ENCODE measurements around the gene PWWP2B. TPM values are rescaled to one million over a fixed set of nuclear protein-coding genes. Genes with fewer than 3 reads are reported as not detected.
"Not testable (repeated sequence)": the region's sequence is repeated elsewhere in the genome, so short reads cannot be mapped to it uniquely, and the experiment has no call there.

PWWP2B gene
- total RNA-seq, result 10 to 100 TPM in 1 of 2 experiments, 1 to 10 TPM in 1; 9.1 to 10.2 TPM
- 1 to 10 TPM; 1.2 to 2.9 (median 1.9) TPM for polyA plus RNA-seq
- 5.9 to 12.7 (median 9.9) reads per million in 6 experiments for total RNA-seq

GRCh38 chr10:132397036-132397541, at the start of gene PWWP2B:
Gene PWWP2B, plus strand, starts transcription at chr10:132397200. Its CDS starts 27 bp downstream, at chr10:132397227.
- H3K4me1 Mint-ChIP-seq, result peaks cover 15 to 51% (median 38%) of the 10 kb centered on the region in 4 donors
- H3K4me3 Mint-ChIP-seq, result peak within 1 kb of the TSS; percentile 83 to 92 (median 88)
- peak within 1 kb of the TSS; percentile 77 to 95 (median 89) for H3K27ac Mint-ChIP-seq
- no peaks in the 10 kb centered on the region for H3K27me3 Mint-ChIP-seq
- H3K9me3 Mint-ChIP-seq, result peaks cover 0 to 7% (median 0%) of the 10 kb centered on the region in 9 donors
- peak; percentile 47 to 50 for ATAC-seq
- POLR2A ChIA-PET, result interaction anchor here (0.7 to 2.9 kb wide), 4 partner anchors 10 to 55 kb away, joined by 3 to 46 read pairs (median 6); no protein-coding TSS in a partner anchor
- DNase-seq, result peak; percentile 35 to 74 (median 62)
- H3K36me3 Mint-ChIP-seq, result no peaks in the 10 kb centered on the region

GRCh38 chr10:132347211-132347930, 49.6 kb upstream of the PWWP2B start:
- POLR2A ChIA-PET, result no interaction called here
- Mint-ChIP-seq H3K4me3 (no peak overlapping the region), H3K36me3 (peaks cover 3 to 20% (median 18%) of the 10 kb centered on the region in 3 donors), H3K4me1 (peaks cover 0 to 3% (median under 1%) of the 10 kb centered on the region in 4 donors), H3K9me3 (peaks cover 0 to 3% (median 1%) of the 10 kb centered on the region in 9 donors), H3K27me3 (no peaks in the 10 kb centered on the region), H3K27ac (no peak overlapping the region)
- ATAC-seq, result no peak
- peak in 1 of 10 donors; percentile 42 for DNase-seq

- ATAC-seq, result no peak
- Mint-ChIP-seq H3K27me3 (no peaks in the 10 kb centered on the region), H3K27ac (no peak overlapping the region), H3K4me3 (no peak overlapping the region), H3K9me3 (no peaks in the 10 kb centered on the region), H3K4me1 (peaks cover 2 to 6% (median 4%) of the 10 kb centered on the region in 4 donors), H3K36me3 (peaks cover 0 to 17% (median 14%) of the 10 kb centered on the region in 3 donors)
- peak in 1 of 10 donors; percentile 22 for DNase-seq
- POLR2A ChIA-PET, result no interaction called here
These were observed 49.1 kb upstream of the PWWP2B start for GRCh38 chr10:132347931-132348267.

- peaks cover 3 to 10% (median 7%) of the 10 kb centered on the region in 4 donors for H3K4me1 Mint-ChIP-seq
- no peak overlapping the region for H3K4me3 Mint-ChIP-seq
- POLR2A ChIA-PET, result no interaction called here
- ATAC-seq, result no peak
- DNase-seq, result peak in 1 of 10 donors; percentile 52
- H3K9me3 Mint-ChIP-seq, result no peaks in the 10 kb centered on the region
- peaks cover 0 to 13% (median 5%) of the 10 kb centered on the region in 3 donors for H3K36me3 Mint-ChIP-seq
- no peaks in the 10 kb centered on the region for H3K27me3 Mint-ChIP-seq
- H3K27ac Mint-ChIP-seq, result no peak overlapping the region
These were observed 47.2 kb upstream of the PWWP2B start for GRCh38 chr10:132349766-132350165.

- H3K27ac Mint-ChIP-seq, result peak overlapping the region in 1 of 10 donors; percentile 82
- POLR2A ChIA-PET, result interaction anchor here (1.5 kb wide), 1 partner anchor 121 kb away, joined by 3 read pairs; no protein-coding TSS in a partner anchor
- no peaks in the 10 kb centered on the region for H3K9me3 Mint-ChIP-seq
- no peaks in the 10 kb centered on the region for H3K27me3 Mint-ChIP-seq
- peak in 1 of 10 donors; percentile 44 for DNase-seq
- ATAC-seq, result no peak
- H3K4me3 Mint-ChIP-seq, result no peak overlapping the region
- peaks cover 3 to 10% (median 7%) of the 10 kb centered on the region in 4 donors for H3K4me1 Mint-ChIP-seq
- H3K36me3 Mint-ChIP-seq, result peaks cover 0 to 10% (median 2%) of the 10 kb centered on the region in 3 donors
These were observed 46.6 kb upstream of the PWWP2B start for GRCh38 chr10:132350391-132350790.

- Mint-ChIP-seq H3K4me1 (peaks cover 3 to 10% (median 7%) of the 10 kb centered on the region in 4 donors), H3K36me3 (peaks cover 0 to 7% (median 0%) of the 10 kb centered on the region in 3 donors), H3K4me3 (no peak overlapping the region), H3K27ac (no peak overlapping the region), H3K27me3 (no peaks in the 10 kb centered on the region), H3K9me3 (no peaks in the 10 kb centered on the region)
- DNase-seq (peak in 1 of 10 donors; percentile 45), ATAC-seq (no peak)
- POLR2A ChIA-PET, result interaction anchor here (1.5 kb wide), 1 partner anchor 121 kb away, joined by 3 read pairs; no protein-coding TSS in a partner anchor
These were observed 46.1 kb upstream of the PWWP2B start for GRCh38 chr10:132350946-132351345.

- no peaks in the 10 kb centered on the region for H3K27me3 Mint-ChIP-seq
- H3K9me3 Mint-ChIP-seq, result no peaks in the 10 kb centered on the region
- no peak overlapping the region for H3K27ac Mint-ChIP-seq
- ATAC-seq, result no peak
- peaks cover 3 to 10% (median 7%) of the 10 kb centered on the region in 4 donors for H3K4me1 Mint-ChIP-seq
- peaks cover 0 to 7% (median 0%) of the 10 kb centered on the region in 3 donors for H3K36me3 Mint-ChIP-seq
- H3K4me3 Mint-ChIP-seq, result no peak overlapping the region
- no peak for DNase-seq
- POLR2A ChIA-PET, result interaction anchor here (1.5 kb wide), 1 partner anchor 122 kb away, joined by 3 read pairs; no protein-coding TSS in a partner anchor
These were observed 45.4 kb upstream of the PWWP2B start for GRCh38 chr10:132351611-132352010.

GRCh38 chr10:132352462-132353308, 44.3 kb upstream of the PWWP2B start:
- DNase-seq (peak; percentile 43 to 83 (median 71)), ATAC-seq (peak; percentile 61 to 67)
- H3K36me3 Mint-ChIP-seq, H3K9me3 Mint-ChIP-seq, H3K4me1 Mint-ChIP-seq, H3K27me3 Mint-ChIP-seq, POLR2A ChIA-PET, H3K4me3 Mint-ChIP-seq: not testable (repeated sequence)
- peak overlapping the region in 3 of 10 donors; percentile 65 to 76 (median 66) for H3K27ac Mint-ChIP-seq

- Mint-ChIP-seq H3K4me1 (peaks cover 3 to 10% (median 6%) of the 10 kb centered on the region in 4 donors), H3K27ac (peak overlapping the region in 2 of 10 donors; percentile 27 to 76), H3K9me3 (no peaks in the 10 kb centered on the region), H3K36me3 (no peaks in the 10 kb centered on the region), H3K4me3 (no peak overlapping the region), H3K27me3 (no peaks in the 10 kb centered on the region)
- POLR2A ChIA-PET, result no interaction called here
- DNase-seq, result no peak
- ATAC-seq, result no peak
These were observed 43.3 kb upstream of the PWWP2B start for GRCh38 chr10:132353456-132354355.

- ATAC-seq (no peak), DNase-seq (no peak)
- Mint-ChIP-seq H3K4me1 (peaks cover 3 to 10% (median 6%) of the 10 kb centered on the region in 4 donors), H3K36me3 (no peaks in the 10 kb centered on the region), H3K9me3 (no peaks in the 10 kb centered on the region), H3K27me3 (no peaks in the 10 kb centered on the region), H3K27ac (no peak overlapping the region), H3K4me3 (no peak overlapping the region)
- POLR2A ChIA-PET, result interaction anchor here (0.9 kb wide), 1 partner anchor 23 kb away, joined by 4 read pairs; no protein-coding TSS in a partner anchor
These were observed 42.5 kb upstream of the PWWP2B start for GRCh38 chr10:132354356-132355094.

GRCh38 chr10:132355297-132355696, 41.7 kb upstream of the PWWP2B start:
- H3K27me3 Mint-ChIP-seq, result no peaks in the 10 kb centered on the region
- no peak overlapping the region for H3K27ac Mint-ChIP-seq
- no peaks in the 10 kb centered on the region for H3K9me3 Mint-ChIP-seq
- POLR2A ChIA-PET, result interaction anchor here (0.9 kb wide), 1 partner anchor 23 kb away, joined by 4 read pairs; no protein-coding TSS in a partner anchor
- no peak overlapping the region for H3K4me3 Mint-ChIP-seq
- DNase-seq, result no peak
- ATAC-seq, result no peak
- no peaks in the 10 kb centered on the region for H3K36me3 Mint-ChIP-seq
- peaks cover 3 to 10% (median 5%) of the 10 kb centered on the region in 4 donors for H3K4me1 Mint-ChIP-seq
